Osteocyte (in vitro differentiated cells): ENCODE results near the gene C16orf87. TPM values are rescaled to one million over a fixed set of nuclear protein-coding genes. Genes with fewer than 3 reads are reported as not detected.

ENCODE experiments used
- DNase-seq: peaks from one replicate; pipeline ENCODE4 v3.0.0; 2021; ENCODE audit warnings: mixed read lengths; ENCODE audit not compliant: unreplicated experiment; ENCODE audit errors: extremely low spot score
- H3K27ac Mint-ChIP-seq: one replicate; pipeline ENCODE4 v1.8.0; 2021; ENCODE audit warnings: mild to moderate bottlenecking, mixed read lengths; ENCODE audit not compliant: unreplicated experiment
- H3K27me3 Mint-ChIP-seq: one replicate; pipeline ENCODE4 v1.8.0; 2021; ENCODE audit warnings: mixed read lengths; ENCODE audit not compliant: unreplicated experiment
- H3K36me3 Mint-ChIP-seq: one replicate; pipeline ENCODE4 v1.8.0; 2021; ENCODE audit warnings: mixed read lengths; ENCODE audit not compliant: unreplicated experiment
- H3K4me1 Mint-ChIP-seq: one replicate; pipeline ENCODE4 v1.8.0; 2021; ENCODE audit warnings: mixed read lengths; ENCODE audit not compliant: unreplicated experiment
- H3K4me3 Mint-ChIP-seq: one replicate; pipeline ENCODE4 v1.8.0; 2021; ENCODE audit warnings: mild to moderate bottlenecking, moderate library complexity, mixed read lengths; ENCODE audit not compliant: unreplicated experiment
- H3K9me3 Mint-ChIP-seq: one replicate; pipeline ENCODE4 v1.8.0; 2021; ENCODE audit warnings: mixed read lengths; ENCODE audit not compliant: unreplicated experiment
- total RNA-seq: library from RNA; stranded (reverse); gene quantifications from 2 replicates; pipeline ENCODE4 v1.2.1, GENCODE V29; 2021
- TF ChIP-seq, protein P1 (sequence below): fragments of 200-600 bp; sonication (generic); IDR thresholded peaks from 2 replicates; pipeline ENCODE4 v1.5.0; 2021; ENCODE audit warnings: antibody characterized with exemption, mild to moderate bottlenecking, moderate library complexity

Gene C16orf87
- total RNA-seq, 1 donor from 2014 or later, result 14.5 TPM

DNA sequence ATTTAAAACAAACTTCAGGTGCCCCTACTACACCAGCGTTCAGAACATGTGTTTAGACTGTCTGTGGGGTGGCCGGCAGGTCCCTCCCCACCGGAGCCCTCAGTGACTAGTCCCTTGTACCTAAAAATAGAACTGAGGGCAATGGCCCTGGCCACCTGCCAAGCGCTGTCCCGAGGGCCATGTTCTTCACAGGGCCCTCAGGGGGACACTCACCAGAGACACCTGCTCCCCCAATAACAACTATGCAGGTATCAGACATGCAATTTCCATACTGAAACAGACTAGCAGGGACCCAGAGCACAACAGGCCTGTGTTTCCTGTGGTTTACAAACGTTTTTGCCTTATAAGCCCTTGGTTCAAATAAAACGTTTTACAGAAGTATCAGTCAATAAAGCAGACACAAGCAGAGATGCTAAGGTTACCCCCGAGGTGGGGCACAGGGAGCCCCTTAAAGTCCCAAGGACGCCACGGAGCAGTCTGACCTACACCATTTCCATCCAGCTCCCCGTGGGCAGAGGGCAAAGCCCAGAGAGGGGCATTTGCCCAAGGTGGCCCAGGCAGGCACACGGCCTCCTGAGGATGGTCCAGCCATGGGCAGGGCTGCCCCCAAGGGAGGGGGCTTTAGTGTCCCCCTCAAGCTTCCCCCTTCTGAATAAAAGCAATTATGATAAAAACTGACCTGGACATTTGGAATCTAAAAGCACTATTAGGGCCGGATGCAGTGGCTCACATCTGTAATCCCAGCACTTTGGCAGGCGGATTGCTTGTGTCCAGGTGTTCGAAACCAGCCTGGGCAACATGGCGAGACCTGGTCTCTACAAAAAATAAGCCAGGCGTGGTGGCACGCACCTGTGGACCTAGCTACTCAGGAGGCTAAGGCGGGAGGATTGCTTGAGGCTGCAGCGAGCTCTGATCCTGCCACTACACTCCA is 81.9 kb downstream of the C16orf87 start:
- Mint-ChIP-seq H3K4me3 (no peak overlapping the region), H3K27me3 (no peaks in the 10 kb centered on the region), H3K4me1 (peaks cover 31% of the 10 kb centered on the region), H3K9me3 (no peaks in the 10 kb centered on the region), H3K36me3 (no peaks in the 10 kb centered on the region), H3K27ac (no peak overlapping the region)
- TF ChIP-seq, protein P1, sequence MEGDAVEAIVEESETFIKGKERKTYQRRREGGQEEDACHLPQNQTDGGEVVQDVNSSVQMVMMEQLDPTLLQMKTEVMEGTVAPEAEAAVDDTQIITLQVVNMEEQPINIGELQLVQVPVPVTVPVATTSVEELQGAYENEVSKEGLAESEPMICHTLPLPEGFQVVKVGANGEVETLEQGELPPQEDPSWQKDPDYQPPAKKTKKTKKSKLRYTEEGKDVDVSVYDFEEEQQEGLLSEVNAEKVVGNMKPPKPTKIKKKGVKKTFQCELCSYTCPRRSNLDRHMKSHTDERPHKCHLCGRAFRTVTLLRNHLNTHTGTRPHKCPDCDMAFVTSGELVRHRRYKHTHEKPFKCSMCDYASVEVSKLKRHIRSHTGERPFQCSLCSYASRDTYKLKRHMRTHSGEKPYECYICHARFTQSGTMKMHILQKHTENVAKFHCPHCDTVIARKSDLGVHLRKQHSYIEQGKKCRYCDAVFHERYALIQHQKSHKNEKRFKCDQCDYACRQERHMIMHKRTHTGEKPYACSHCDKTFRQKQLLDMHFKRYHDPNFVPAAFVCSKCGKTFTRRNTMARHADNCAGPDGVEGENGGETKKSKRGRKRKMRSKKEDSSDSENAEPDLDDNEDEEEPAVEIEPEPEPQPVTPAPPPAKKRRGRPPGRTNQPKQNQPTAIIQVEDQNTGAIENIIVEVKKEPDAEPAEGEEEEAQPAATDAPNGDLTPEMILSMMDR, result no peak
- no peak for DNase-seq

- Mint-ChIP-seq H3K4me3 (no peak within 1 kb of the TSS), H3K9me3 (no peaks in the 10 kb centered on the region)
Measured at GRCh38 chr16:46747777-46748651, 83.0 kb downstream of the C16orf87 start, which contains the start of gene MYLK3. TSS of gene MYLK3 (minus strand) at chr16:46748344. CDS start at chr16:46748193, 151 bp downstream.

DNA sequence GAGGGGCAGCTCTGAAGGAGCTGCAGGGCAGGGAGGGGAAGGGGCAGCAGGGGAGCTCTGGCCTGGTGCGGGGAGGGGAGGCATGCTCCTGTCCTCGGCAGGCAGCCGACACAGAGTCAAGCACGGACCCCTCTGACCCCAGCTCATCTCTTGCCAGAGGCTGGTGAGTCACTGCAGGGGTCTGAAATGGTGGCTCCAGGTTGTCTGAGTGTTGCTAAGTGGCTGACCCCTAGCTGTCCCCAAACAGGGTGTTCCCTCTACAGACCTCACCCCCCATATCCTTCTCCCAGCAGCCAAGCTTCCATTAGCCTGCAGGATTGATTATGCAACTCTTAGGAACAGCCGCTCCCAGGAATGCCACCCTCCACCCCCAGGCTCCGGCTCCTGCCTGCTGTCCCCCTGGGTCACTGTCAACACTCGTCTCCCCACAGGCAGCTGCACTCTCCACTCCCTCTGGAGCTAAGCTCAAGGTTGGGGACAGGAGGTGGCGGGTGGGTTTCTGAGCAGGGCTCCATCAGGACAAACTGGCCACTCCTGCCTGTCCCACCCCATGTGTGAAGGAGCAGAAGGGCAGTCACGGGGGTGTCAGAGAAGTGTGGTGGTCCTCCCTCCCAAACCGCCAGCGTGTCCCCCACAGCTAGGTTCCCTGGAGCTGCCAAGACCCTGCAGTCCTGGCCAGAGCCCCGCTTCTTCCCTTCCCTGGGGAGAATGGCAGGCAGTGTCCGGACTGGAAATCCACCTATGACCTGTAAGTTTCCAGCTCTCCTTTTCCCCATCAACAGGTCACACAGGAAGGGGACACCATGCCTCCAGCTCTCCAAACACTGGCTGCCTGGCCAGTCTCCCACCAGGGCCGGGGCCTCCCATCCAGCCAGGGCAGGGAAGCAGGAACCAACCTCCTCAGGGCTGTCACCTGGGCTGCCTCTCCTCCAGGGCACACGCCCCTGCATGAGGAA is 83.9 kb downstream of the C16orf87 start:
- peaks cover 37% of the 10 kb centered on the region for H3K4me1 Mint-ChIP-seq
- H3K27me3 Mint-ChIP-seq, result no peaks in the 10 kb centered on the region
- DNase-seq, result no peak
- H3K4me3 Mint-ChIP-seq, result no peak overlapping the region
- no peaks in the 10 kb centered on the region for H3K36me3 Mint-ChIP-seq
- TF ChIP-seq, protein P1, result no peak
- no peak overlapping the region for H3K27ac Mint-ChIP-seq
- H3K9me3 Mint-ChIP-seq, result no peaks in the 10 kb centered on the region

More at GRCh38 chr16:46747777-46748651, 83.0 kb downstream of the C16orf87 start, which contains the start of gene MYLK3:
- peaks cover 37% of the 10 kb centered on the region for H3K4me1 Mint-ChIP-seq
- DNase-seq, result no peak
- TF ChIP-seq, protein P1, result no peak
- H3K36me3 Mint-ChIP-seq, result no peaks in the 10 kb centered on the region
- H3K27ac Mint-ChIP-seq, result peak within 1 kb of the TSS; percentile 32
- H3K27me3 Mint-ChIP-seq, result no peaks in the 10 kb centered on the region

Other genes with a start within 250 kb of the C16orf87 start
- gene SHCBP1, start 209.8 kb downstream of the C16orf87 start, total RNA-seq, result 4.2 and 5.8 TPM in 2 replicates
- 103 and 109 TPM in 2 replicates for gene VPS35, start 142.0 kb downstream of the C16orf87 start, total RNA-seq
- gene ORC6, start 141.5 kb downstream of the C16orf87 start, total RNA-seq, result 8.5 and 8.8 TPM in 2 replicates
- 0.24 and 0.42 TPM in 2 replicates for gene MYLK3, start 82.8 kb downstream of the C16orf87 start, total RNA-seq
- 30.5 and 35.0 TPM in 2 replicates for gene GPT2, start 53.2 kb upstream of the C16orf87 start, total RNA-seq
- gene DNAJA2, start 142.5 kb upstream of the C16orf87 start, total RNA-seq, result 60.2 and 63.5 TPM in 2 replicates